ENCODE results near the gene SUSD5. TPM values are rescaled to one million over a fixed set of nuclear protein-coding genes. Genes with fewer than 3 reads are reported as not detected.

SUSD5 gene
- total RNA-seq, 1 experiment from 2014 or later, result 4.9 TPM

- no peaks in the 10 kb centered on the region for H3K9me3 ChIP-seq (ENCODE audit: control insufficient read depth, low read depth, low read length)
- H2BK5ac ChIP-seq (ENCODE audit: insufficient read length, low read length), result no peak overlapping the region
- H3K4me1 ChIP-seq (ENCODE audit: insufficient read depth, low read length), result no peaks in the 10 kb centered on the region
- no peak overlapping the region for H2BK120ac ChIP-seq (ENCODE audit: low read depth, low read length, poor library complexity, severe bottlenecking)
- H2BK20ac ChIP-seq (ENCODE audit: low read depth, low read length, poor library complexity, severe bottlenecking), result no peak overlapping the region
- no peak overlapping the region for H3K27ac Mint-ChIP-seq
- no peak overlapping the region for H2BK15ac ChIP-seq (ENCODE audit: low read depth, low read length)
- H3K4me2 ChIP-seq (ENCODE audit: insufficient read depth, insufficient read length, low read length), result no peak overlapping the region
- no peaks in the 10 kb centered on the region for H4K20me1 ChIP-seq (ENCODE audit: control insufficient read depth, insufficient read depth, insufficient read length)
- H3K4me1 Mint-ChIP-seq, result no peaks in the 10 kb centered on the region
- no peak for DNase-seq
- no peak overlapping the region for H4K5ac ChIP-seq (ENCODE audit: insufficient read length, low read depth, low read length)
- no peaks in the 10 kb centered on the region for H3K9me3 Mint-ChIP-seq
- peaks cover 4% of the 10 kb centered on the region; the same call in 1 of the 2 replicates for H3K27me3 Mint-ChIP-seq (ENCODE audit: low read depth)
- H2AK5ac ChIP-seq (ENCODE audit: insufficient read length, low read length), result no peak overlapping the region
- H3K79me1 ChIP-seq (ENCODE audit: insufficient read depth, low read depth, low read length, poor library complexity, severe bottlenecking), result no peaks in the 10 kb centered on the region
- no peak overlapping the region for H4K91ac ChIP-seq (ENCODE audit: insufficient read length, low read depth, low read length)
- no peaks in the 10 kb centered on the region for H3K27me3 ChIP-seq (ENCODE audit: insufficient read depth, low read length)
- no peak overlapping the region for H4K8ac ChIP-seq (replicated peaks; ENCODE audit: insufficient read length, low read depth, low read length)
- H3K36me3 Mint-ChIP-seq (ENCODE audit: insufficient read depth in 1 of 3, low read depth in 3 of 3), result no peaks in the 10 kb centered on the region
- no peak for TF ChIP-seq CTCF (conservative IDR thresholded peaks at IDR 0.05)
- no peak overlapping the region for H3K4me3 Mint-ChIP-seq
- no peaks in the 10 kb centered on the region for H3K23me2 ChIP-seq (ENCODE audit: insufficient read length, low read depth, low read length, poor library complexity, severe bottlenecking)
- H3K79me2 ChIP-seq (ENCODE audit: insufficient read depth, low read length), result no peaks in the 10 kb centered on the region
- H3K9ac ChIP-seq (ENCODE audit: extremely low read depth, insufficient read length, low read length), result no peak overlapping the region
- no peak overlapping the region for H3K56ac ChIP-seq (ENCODE audit: insufficient read length, low read depth, low read length)
- no CpG with 5 or more reads among the region's 3 CpGs for WGBS (ENCODE audit: extremely low coverage, insufficient read length, low lambda C conversion rate)
- H2AFZ ChIP-seq (ENCODE audit: low read length), result no peak overlapping the region
- H3K4ac ChIP-seq (ENCODE audit: low read depth, low read length), result no peak overlapping the region
- H3K23ac ChIP-seq (ENCODE audit: insufficient read length, low read depth, low read length), result no peak overlapping the region
- H2BK12ac ChIP-seq (ENCODE audit: insufficient read length, low read depth, low read length), result no peak overlapping the region
- H3K27ac ChIP-seq (ENCODE audit: insufficient read length, low read depth, low read length), result no peak overlapping the region
- no peak overlapping the region for H3K18ac ChIP-seq (ENCODE audit: insufficient read length, low read depth, low read length)
- no peak overlapping the region for H3K14ac ChIP-seq (ENCODE audit: insufficient read depth, low read length)
- H3T11ph ChIP-seq (ENCODE audit: low read length), result no peak overlapping the region
These were observed 113.2 kb downstream of the SUSD5 start for GRCh38 chr3:33105341-33105948.
